Transverse colon (tissue), 3 donors: ENCODE measurements around the gene AHDC1.

Source experiments
- CTCF ChIP-seq, 5 experiments: fragments of 200-600 bp in 3 of 5; fragments of 450-650 bp in 2 of 5; sonication (generic) in 3 of 5; IDR thresholded peaks; 1 replicate in 2 of 5; 2 replicates in 3 of 5; pipeline ENCODE4 v1.5.1; 2016 to 2017; ENCODE audit warnings: antibody characterized with exemption in 5 of 5, inconsistent platforms in 3 of 5, mild to moderate bottlenecking in 2 of 5, moderate library complexity in 1 of 5
- EP300 ChIP-seq: sonication (generic); formaldehyde crosslinking; IDR thresholded peaks from one replicate; pipeline ENCODE4 v1.6.1; 2017; ENCODE audit warnings: antibody characterized with exemption, low read depth
- POLR2A ChIP-seq: fragments of 450-650 bp; IDR thresholded peaks from one replicate; pipeline ENCODE4 v1.6.1; 2016; ENCODE audit warnings: antibody characterized with exemption, mild to moderate bottlenecking, moderate library complexity

GRCh38 chr1:27560268-27561123, 43.4 kb downstream of the AHDC1 start:
- TF ChIP-seq POLR2A, result no peak
- TF ChIP-seq CTCF (IDR thresholded peaks at IDR 0.05), result no peak
- no peak for TF ChIP-seq EP300
